ENCODE results near the gene RBM39.
"Not testable (repeated sequence)": the region's sequence is repeated elsewhere in the genome, so short reads cannot be mapped to it uniquely, and the experiment has no call there.

RBM39 gene

DNA sequence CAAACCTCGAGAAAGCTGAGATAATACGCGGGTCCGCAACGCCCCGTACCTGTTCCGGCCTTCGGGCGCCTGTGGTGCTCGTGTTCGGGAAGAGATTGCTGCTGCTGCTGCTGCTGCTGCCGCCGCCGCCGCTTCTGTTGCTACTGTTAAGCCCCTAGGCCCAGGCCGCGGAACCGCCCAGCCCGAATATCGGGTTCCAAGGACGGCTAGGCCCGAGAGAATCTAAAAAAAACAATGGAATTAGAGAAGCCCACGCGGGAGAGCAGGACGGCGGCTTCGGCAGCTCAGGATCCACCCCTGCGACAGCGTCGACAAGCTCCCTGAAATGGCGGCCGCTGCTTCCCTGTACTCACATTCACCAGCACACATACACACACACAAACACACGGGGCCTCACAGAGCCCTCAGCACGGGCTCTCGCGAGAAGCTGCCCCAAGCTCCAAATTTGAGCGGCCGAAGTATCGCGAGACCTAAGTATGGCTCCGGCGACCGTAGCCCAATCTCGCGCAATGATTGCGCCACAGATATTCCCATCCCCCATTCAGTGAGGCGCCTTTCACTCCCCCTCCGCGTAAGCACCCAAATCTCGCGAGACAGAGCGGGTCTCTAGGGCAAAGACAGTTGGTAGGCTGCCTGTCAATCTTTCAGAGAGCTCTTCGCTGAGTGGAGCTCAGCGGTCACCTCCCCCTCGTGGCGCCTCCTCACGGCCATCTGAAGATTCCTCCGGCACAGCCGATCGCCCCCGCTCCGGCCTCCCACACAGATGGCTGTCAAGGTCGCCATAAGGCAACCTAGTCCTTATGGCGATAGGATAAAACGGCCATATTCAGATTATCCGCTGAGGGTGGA is at the start of gene RBM39:
RBM39 (minus strand) TSS at position 369 of the 849 bp plus-strand sequence. CDS start 1,386 bp downstream, outside the sequence.
- TF ChIP-seq CTCF (IDR thresholded peaks at IDR 0.05) = no peak
- Histone ChIP-seq H3K4me3 (peak within 1 kb of the TSS; percentile 84), H3K27ac (peak within 1 kb of the TSS; percentile 97 to 100)
- DNase-seq (ENCODE audit: low spot score) = peak; percentile 100

GRCh38 chr20:35791821-35792220 is 49.8 kb upstream of the RBM39 start:
- TF ChIP-seq CTCF (IDR thresholded peaks at IDR 0.05) = no peak
- DNase-seq (ENCODE audit: low spot score) = no peak

GRCh38 chr20:35791097-35791496 is 49.0 kb upstream of the RBM39 start:
- DNase-seq (ENCODE audit: low spot score) = no peak
- TF ChIP-seq CTCF (IDR thresholded peaks at IDR 0.05) = no peak
- Histone ChIP-seq H3K4me3 (no peak overlapping the region), H3K27ac (no peak overlapping the region)

More at GRCh38 chr20:35791821-35792220, 49.8 kb upstream of the RBM39 start:
- Histone ChIP-seq H3K4me3 (no peak overlapping the region), H3K27ac (peak overlapping the region in 1 of 2 donors; percentile 53)

DNA sequence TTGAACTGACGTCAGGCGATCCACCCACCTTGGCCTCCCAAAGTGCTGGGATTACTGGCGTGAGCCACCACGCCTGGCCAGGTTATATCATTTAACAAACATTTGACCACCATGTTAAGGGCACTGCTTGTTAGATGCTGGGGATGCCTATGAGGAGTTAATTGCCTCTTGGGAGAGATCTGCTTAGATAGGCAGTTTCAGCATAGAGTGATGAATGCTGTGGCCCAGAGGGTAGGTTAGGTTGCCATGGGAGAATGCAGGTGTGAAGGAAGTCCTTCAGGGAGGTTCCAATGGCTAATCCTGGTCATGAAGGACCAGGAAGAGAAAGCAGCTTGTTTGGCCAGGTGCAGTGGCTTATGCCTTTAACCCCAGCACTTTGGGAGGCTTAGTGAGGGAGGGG is 46.7 kb upstream of the RBM39 start:
- Histone ChIP-seq H3K4me3 (no peak overlapping the region), H3K27ac (no peak overlapping the region)
- TF ChIP-seq CTCF (IDR thresholded peaks at IDR 0.05) = no peak
- DNase-seq (ENCODE audit: low spot score) = no peak

DNA sequence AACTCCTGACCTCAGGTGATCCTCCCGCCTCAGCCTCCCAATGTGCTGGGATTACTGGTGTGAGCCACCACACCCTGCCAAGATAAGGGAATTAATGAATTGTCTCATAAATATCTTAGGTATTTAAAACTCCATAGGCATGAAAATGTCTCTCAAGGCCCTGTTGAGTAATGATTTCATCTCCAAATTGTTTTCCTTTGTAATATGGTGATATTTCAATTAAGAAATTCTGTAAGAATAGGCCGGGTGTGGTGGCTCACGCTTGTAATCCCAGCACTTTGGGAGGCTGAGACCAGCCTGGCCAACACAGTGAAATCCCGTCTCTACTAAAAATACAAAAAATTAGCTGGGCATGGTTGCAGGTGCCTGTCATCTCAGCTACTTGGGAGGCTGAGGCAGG is 43.5 kb upstream of the RBM39 start:
- not testable (repeated sequence) for DNase-seq (ENCODE audit: low spot score); H3K4me3 ChIP-seq; H3K27ac ChIP-seq

DNA sequence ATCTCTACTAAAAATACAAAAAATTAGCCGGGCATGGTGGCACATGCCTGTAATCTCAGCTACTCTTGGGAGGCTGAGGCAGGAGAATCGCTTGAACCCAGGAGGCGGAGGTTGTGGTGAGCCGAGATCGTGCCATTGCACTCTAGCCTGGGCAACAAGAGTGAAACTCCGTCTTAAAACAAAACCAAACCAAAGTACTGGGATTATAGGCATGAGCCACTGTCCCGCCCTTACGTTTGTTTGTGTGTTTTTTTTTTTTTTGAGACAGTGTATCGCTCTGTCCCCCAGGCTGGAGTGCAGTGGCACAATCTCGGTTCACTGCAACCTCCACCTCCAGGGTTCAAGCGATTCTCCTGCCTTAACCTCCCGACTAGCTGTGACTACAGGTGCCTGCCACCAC is 41.8 kb upstream of the RBM39 start:
- not testable (repeated sequence) for DNase-seq (ENCODE audit: low spot score); H3K27ac ChIP-seq

GRCh38 chr20:35776513-35777101 is 34.5 kb upstream of the RBM39 start:
- no peak for DNase-seq (ENCODE audit: low spot score)
- no peak for TF ChIP-seq CTCF (IDR thresholded peaks at IDR 0.05)
- Histone ChIP-seq H3K27ac (no peak overlapping the region), H3K4me3 (no peak overlapping the region)

More for the DNA sequence above, 41.8 kb upstream of the RBM39 start:
- H3K4me3 ChIP-seq = not testable (repeated sequence)

- no peak for TF ChIP-seq CTCF (IDR thresholded peaks at IDR 0.05)
- Histone ChIP-seq H3K4me3 (no peak overlapping the region), H3K27ac (no peak overlapping the region)
- no peak for DNase-seq (ENCODE audit: low spot score)
Measured at GRCh38 chr20:35774391-35774790, 32.3 kb upstream of the RBM39 start.

Measured in coronary artery (tissue), 2 donors.